Activated T-cell treated with anti-CD3 and anti-CD28 coated beads for 24 hours (primary cell): ENCODE measurements around the gene NKAIN4.

Experiments used
- DNase-seq: peaks from one replicate; pipeline ENCODE4 v3.0.0-alpha.2; 2020; ENCODE audit warnings: low read depth

The NKAIN4 gene

GRCh38 chr20:63287697-63288580 lies 33.7 kb upstream of the NKAIN4 start:
- DNase-seq: no peak

DNA sequence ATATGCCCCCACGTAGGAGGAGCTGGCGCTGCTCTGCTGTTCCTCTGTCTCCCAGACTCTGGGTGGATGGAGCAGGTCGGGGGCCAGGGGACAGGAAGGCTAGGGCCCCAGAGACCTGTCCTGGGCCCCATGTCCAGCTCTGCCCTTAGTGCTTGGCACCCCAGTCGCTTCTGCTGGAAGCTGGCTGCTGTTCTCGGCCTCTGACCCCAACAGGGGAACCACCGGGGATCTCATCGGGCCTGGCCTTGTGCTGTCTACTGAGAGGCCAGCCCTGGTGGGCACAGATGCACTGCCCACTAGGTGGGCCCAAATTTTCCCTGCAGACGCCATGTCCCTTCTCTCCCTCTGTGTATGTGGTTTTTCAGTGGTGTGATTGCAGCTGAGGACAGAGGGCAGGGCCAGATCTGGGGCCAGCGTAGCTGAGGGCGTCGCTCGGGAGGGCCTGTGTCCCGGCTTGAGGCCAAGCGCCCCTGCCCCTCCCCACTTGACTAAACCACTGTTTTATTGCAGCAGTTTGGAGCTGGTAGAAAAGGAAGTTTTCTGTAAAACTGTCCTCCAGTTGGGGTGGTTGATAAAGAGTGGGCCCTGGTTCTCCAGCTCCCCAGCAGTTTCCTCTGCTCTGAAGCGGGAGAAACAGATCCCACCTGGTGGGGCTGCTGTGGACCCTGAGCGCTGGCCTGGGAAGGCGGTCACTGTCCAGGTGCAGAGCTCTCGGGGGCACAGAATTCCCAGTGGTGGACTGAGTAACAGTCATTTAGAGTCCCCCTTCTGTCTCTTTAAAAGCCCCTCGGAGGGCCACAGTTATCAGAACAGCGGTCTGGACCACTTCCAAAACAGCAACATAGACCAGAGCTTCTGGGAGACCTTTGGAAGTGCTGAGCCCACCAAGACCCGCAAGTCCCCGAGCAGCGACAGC lies 32.8 kb upstream of the NKAIN4 start:
- DNase-seq: no peak

DNA sequence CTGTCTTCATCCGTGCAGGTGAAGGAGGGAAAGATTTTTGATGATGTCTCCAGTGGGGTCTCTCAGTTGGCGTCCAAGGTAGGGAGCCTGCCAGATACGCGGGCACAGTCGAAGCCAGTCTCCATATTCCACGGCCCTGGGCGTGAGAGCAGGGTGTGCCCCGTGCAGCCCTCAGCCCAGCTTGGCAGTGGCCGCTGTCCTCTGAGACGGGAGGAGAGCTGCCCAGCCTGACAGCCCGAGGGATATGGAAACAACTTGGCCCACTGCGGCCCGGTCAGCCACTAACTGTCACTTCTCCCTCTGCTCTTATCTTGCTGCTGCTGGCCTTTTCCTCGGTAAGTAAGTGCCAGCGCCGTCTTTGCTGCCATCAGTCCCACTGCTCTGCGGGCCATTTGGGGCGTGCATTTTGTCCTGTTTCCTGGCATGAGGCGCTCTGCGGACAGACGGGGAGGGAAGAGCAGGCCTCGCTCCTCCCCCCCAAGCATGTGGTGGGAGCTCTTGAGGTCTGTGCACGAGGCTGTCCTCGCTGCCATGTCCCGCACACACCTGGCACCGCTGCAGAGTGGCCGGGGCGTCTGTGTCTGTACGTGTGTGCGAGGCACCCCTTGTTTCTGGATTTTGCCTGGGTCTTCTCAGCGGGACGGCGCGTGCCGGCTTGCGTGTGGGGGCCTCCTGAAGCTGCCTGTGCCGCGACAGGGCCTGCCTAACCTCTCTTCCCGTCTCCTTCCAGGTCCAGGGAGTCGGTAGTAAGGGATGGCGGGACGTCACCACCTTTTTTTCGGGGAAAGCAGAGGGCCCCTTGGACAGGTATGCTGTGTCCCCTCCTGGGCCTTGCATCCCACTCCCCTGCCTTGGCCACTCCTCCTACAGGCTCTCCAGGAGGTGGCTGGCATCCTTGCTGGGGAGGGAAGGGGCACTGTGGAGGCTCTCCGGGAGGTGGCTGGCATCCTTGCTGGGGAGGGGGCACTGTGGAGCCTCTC lies 31.7 kb upstream of the NKAIN4 start:
- DNase-seq: no peak

DNA sequence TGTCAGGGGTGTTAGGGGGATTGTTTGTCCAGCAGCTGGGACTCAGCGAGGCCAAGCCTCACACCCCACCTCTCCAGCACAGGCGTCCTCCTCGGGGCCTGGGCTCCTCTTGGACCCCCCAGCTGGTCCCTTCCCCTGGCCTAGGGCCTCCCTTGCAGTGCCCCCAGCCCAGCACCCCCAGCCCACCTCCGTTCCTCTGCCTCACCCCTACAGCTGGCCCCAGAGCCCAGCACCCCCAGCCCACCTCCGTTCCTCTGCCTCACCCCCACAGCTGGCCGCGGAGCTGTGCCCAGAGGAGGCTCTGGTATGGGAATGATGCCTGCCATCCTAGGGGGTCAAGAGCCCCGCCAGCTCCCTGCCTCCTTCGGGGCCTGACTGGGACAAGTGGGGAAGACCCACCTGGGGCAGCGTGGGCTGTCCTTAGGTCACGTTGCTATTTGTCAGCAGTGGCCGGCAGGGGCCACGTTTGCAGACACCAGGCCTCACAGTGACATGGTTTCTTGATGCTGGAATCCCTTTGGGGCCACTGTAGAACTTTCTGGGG lies 30.8 kb upstream of the NKAIN4 start:
- no peak for DNase-seq

DNA sequence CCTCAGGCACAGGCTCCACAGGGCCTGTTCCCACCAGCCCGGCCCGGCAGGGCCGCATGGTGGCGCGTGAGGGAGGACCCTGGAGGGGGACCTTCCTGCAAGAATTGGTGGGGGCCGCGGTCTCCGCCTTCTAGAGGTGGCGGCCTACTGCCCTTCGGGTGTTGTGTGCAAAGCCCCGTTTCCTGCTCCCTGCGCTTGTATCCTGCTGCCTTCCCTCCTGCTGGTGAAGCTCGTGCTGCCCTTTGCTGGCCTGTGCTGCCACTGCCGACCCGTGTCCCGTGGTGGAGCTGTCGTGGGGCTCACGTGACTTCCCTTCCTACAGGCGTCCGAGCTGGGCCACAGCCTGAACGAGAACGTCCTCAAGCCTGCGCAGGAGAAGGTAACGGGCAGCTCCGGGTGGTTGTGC lies 30.3 kb upstream of the NKAIN4 start:
- no peak for DNase-seq

GRCh38 chr20:63284083-63284440 lies 29.8 kb upstream of the NKAIN4 start:
- DNase-seq: no peak

- no peak for DNase-seq
Measured at GRCh38 chr20:63283397-63284082, 29.3 kb upstream of the NKAIN4 start.

DNA sequence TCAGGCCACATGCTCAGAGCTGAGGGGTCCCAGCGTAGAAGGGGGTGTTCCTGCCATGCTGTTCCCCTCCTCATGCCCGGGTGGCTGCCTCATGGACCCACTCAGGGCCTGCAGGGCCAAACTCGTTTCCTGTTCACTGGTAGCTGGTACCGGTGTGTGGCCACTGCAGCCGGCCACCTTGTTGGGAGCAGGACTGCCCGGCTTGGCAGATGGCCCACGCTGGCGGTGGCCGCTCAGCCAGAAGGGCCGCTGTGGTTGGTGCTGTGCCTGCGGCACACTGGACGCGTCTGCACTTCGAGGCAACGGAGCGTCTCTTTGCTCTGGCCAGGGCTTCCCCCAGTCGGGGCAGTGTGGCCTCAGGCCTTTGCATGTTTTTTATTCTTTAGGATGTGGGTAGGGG lies 28.7 kb upstream of the NKAIN4 start:
- DNase-seq: no peak

DNA sequence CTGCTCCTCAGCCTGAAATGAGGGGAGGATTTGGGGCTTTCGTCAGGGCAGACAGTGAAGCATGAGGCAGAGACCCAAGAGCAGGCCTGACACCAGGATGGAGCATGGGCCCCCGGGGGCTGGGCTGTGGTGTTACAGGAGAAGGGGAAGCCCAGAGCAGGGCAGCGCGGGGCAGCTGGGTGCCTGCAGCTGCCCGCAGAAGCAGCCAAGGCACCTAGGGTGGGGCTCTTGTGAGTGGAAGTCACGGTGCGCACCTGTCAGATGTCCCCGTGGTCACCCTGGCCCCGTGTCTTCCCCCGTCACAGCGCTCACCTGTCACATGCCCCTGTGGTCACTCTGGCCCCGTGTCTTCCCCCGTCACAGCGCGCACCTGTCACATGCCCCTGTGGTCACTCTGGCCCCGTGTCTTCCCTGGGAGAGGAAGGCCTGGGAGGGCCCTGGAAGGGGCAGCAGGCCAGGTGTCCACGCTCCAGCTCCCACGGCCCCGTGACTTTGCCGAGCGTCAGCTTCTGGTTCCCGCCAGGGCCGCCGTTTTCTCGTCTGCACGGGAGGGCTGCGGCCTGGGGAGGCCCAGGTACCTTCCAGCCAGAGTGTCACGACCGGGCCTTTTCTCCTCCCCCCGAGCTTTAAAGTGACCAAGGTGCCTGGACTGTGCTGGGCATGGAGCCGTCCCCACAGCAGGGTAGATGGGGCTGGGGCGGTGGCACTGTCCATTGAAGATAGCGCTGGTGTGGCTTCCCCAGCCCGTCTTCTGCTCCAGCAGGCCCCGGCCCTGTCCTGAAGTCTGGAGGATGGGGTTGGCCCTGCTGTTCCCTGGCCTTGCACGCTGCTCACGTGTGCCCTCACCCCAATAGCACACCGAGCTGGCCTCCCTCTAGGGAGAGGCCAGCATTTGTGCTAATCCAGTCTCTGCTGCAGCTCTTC lies 27.7 kb upstream of the NKAIN4 start:
- DNase-seq: no peak

GRCh38 chr20:63280929-63281545 lies 26.8 kb upstream of the NKAIN4 start:
- no peak for DNase-seq

DNA sequence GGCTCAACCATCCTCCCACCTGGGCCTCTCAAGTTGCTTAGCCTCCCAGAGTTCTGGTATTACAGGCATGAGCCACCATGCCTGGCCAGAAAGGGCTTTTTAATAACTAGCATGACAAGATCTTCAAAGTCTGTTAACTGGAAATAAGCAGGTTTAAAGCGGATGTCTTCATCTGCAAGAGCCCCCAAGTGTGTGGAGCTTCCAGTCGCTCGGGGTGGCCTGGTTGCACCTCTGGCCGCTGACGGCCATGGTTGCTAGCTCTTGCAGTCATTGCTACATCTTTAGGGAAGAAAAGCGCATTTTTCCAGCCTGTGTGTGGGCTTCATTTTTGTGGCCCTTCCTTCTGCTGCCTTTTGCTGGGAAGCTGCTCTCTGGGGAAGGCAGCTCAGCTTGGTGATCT lies 26.1 kb upstream of the NKAIN4 start:
- no peak for DNase-seq

- no peak for DNase-seq
Measured at GRCh38 chr20:63279931-63280330, 25.7 kb upstream of the NKAIN4 start.

DNA sequence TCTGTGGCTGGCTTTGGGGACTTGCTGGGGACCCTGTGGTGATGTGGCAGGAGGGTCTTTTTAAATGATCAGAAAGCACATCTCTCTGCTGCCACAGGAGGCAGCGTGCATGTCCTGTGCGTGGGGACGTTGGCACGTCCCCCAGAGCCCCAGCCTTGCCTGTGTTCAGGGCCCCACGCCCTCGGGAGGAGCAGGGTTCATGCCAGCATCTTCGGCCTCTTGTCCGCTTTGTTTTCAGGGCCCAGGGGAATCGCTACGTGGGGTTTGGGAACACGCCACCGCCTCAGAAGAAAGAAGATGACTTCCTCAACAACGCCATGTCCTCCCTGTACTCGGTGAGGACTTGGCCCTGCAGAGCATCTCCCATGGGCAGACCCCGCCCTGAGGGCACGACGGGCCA lies 24.4 kb upstream of the NKAIN4 start:
- DNase-seq: no peak

DNA sequence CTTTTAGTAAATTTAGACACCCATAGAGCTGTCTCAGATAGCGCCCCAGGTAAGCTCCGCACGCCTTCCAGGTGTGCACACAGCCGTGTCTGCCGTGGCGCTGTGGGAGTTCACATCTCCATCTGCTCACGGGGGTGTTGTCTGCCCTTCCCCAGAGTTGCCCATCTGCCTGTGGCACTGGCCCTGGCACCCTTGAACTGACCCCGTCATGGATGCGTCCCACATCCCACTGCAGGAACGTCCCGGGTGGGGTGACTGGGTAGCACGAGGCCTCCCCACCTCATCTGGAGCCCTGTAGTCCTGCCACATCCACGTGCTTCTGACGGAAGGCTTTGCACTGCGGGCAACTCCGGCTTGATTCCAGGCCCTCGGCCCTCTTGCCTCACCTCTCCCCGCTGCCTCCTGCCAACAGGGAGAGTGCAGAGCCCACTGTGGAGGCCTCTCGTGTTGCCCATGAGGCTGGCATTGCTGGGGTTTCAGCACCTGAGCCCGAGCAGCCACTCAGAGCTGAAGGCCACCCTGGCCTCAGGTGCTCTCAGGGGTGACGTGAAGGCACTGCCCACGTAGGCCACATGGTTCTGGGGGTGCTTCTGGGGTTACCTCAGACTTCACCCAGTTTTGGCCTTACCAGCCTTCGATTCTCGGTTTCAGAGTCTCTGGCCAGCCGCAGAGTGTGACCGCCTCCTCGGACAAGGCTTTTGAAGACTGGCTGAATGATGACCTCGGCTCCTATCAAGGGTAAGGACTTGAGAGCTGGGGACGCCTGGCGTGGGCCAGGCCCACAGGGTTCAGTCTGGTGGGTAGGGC lies 23.4 kb upstream of the NKAIN4 start:
- no peak for DNase-seq

- DNase-seq: no peak
Measured at GRCh38 chr20:63276956-63277355, 22.7 kb upstream of the NKAIN4 start.

- DNase-seq: no peak
Measured at GRCh38 chr20:63275825-63276224, 21.6 kb upstream of the NKAIN4 start.

GRCh38 chr20:63274381-63275228 lies 20.3 kb upstream of the NKAIN4 start:
- DNase-seq: no peak
